CD4-positive, CD25-positive, alpha-beta regulatory T cell (primary cell): ENCODE results near the gene RASL11B. TPM values are rescaled to one million over a fixed set of nuclear protein-coding genes. Genes with fewer than 3 reads are reported as not detected.
A peak's percentile ranks its signal among the peaks of the same experiment; 100 is the strongest.

ENCODE experiments used
- ATAC-seq, 2 donors: fragments of 150-1000 bp; cut with Tn5 transposase; one replicate each; pipeline ENCODE4 v1.10.0; 2021; ENCODE audit warnings: low read depth in 2 of 2, moderate number of reproducible peaks in 2 of 2, moderate library complexity in 1 of 2
- DNase-seq, 3 donors: peaks; one replicate each; pipeline versions ENCODE4 v3.0.0 to v3.0.0-alpha.2; 2012 to 2022; ENCODE audit warnings: mixed read lengths in 1 of 3
- H3K27ac ChIP-seq: one replicate; pipeline ENCODE4 v1.7.0; 2013; ENCODE audit warnings: mild to moderate bottlenecking, low read length; ENCODE audit not compliant: insufficient read depth, poor library complexity, severe bottlenecking
- H3K27me3 ChIP-seq: one replicate; pipeline ENCODE4 v1.7.0; 2013; ENCODE audit warnings: low read length; ENCODE audit not compliant: control insufficient read depth, insufficient read depth
- H3K36me3 ChIP-seq: one replicate; pipeline ENCODE4 v1.7.0; 2013; ENCODE audit warnings: mild to moderate bottlenecking, low read length, moderate library complexity; ENCODE audit not compliant: control insufficient read depth, insufficient read depth
- H3K4me1 ChIP-seq: 2 replicates; pipeline ENCODE4 v1.7.0; 2013; ENCODE audit warnings: mild to moderate bottlenecking, low read length; ENCODE audit not compliant: insufficient read depth, control insufficient read depth, poor library complexity, severe bottlenecking
- H3K4me3 ChIP-seq: one replicate; pipeline ENCODE4 v1.7.0; 2013; ENCODE audit warnings: low read depth, mild to moderate bottlenecking, low read length, moderate library complexity
- H3K9me3 ChIP-seq, 2 experiments: 1 replicate in 1 of 2; 2 replicates in 1 of 2; pipeline ENCODE4 v1.7.0; 2013; ENCODE audit warnings: low read length in 2 of 2, mild to moderate bottlenecking in 1 of 2, moderate library complexity in 1 of 2; ENCODE audit not compliant: control insufficient read depth in 2 of 2
- H3K27ac Mint-ChIP-seq, 3 donors: one replicate each; pipeline ENCODE4 v1.8.0; 2020 to 2022; ENCODE audit warnings: mild to moderate bottlenecking in 3 of 3, mixed read lengths in 3 of 3, moderate library complexity in 2 of 3
- H3K27me3 Mint-ChIP-seq: one replicate; pipeline ENCODE4 v1.8.0; 2022; ENCODE audit warnings: mild to moderate bottlenecking, mixed read lengths
- H3K36me3 Mint-ChIP-seq: one replicate; pipeline ENCODE4 v1.8.0; 2020; ENCODE audit warnings: mixed read lengths
- H3K4me1 Mint-ChIP-seq, 4 donors: one replicate each; pipeline ENCODE4 v1.8.0; 2020 to 2022; ENCODE audit warnings: mixed read lengths in 4 of 4, mild to moderate bottlenecking in 1 of 4
- H3K4me3 Mint-ChIP-seq, 4 donors: one replicate each; pipeline ENCODE4 v1.8.0; 2020 to 2022; ENCODE audit warnings: mild to moderate bottlenecking in 4 of 4, mixed read lengths in 4 of 4, moderate library complexity in 3 of 4
- H3K9me3 Mint-ChIP-seq, 7 donors: one replicate each; pipeline ENCODE4 v1.8.0; 2020 to 2022; ENCODE audit warnings: mixed read lengths in 7 of 7, mild to moderate bottlenecking in 3 of 7, moderate library complexity in 2 of 7
- polyA plus RNA-seq, 4 donors: library from polyadenylated mRNA; unstranded; fragments of 300-500 nt; fragmentation: Illumina TruSeq; gene quantifications; one replicate each; pipeline ENCODE4 v1.2.3, GENCODE V29; 2021
- total RNA-seq: library from RNA; stranded (reverse); gene quantifications from one replicate; pipeline ENCODE4 v1.2.3, GENCODE V29; 2022

RASL11B gene
- total and polyA plus RNA-seq, 5 donors from 2014 or later = 0.22 to 0.30 TPM; not detected in 3

- Mint-ChIP-seq H3K27me3 (no peaks in the 10 kb centered on the region), H3K4me1 (no peaks in the 10 kb centered on the region), H3K9me3 (peaks cover 0 to 4% (median 0%) of the 10 kb centered on the region in 7 donors), H3K36me3 (peaks cover 40% of the 10 kb centered on the region), H3K27ac (no peak overlapping the region), H3K4me3 (no peak overlapping the region)
- H3K9me3 ChIP-seq = no peaks in the 10 kb centered on the region
- no peak overlapping the region for H3K27ac ChIP-seq
- no peak for ATAC-seq
- no peaks in the 10 kb centered on the region for H3K27me3 ChIP-seq
- no peak for DNase-seq
- no peaks in the 10 kb centered on the region for H3K36me3 ChIP-seq
- no peak overlapping the region for H3K4me3 ChIP-seq
- no peaks in the 10 kb centered on the region for H3K4me1 ChIP-seq
Measured at GRCh38 chr4:52890521-52890791, 28.3 kb downstream of the RASL11B start.

GRCh38 chr4:52891743-52892142 lies 29.6 kb downstream of the RASL11B start:
- ATAC-seq = no peak
- Histone ChIP-seq H3K4me3 (no peak overlapping the region), H3K9me3 (no peaks in the 10 kb centered on the region), H3K36me3 (no peaks in the 10 kb centered on the region), H3K4me1 (no peaks in the 10 kb centered on the region), H3K27me3 (no peaks in the 10 kb centered on the region), H3K27ac (no peak overlapping the region)
- DNase-seq = no peak
- peaks cover 0 to 7% (median under 1%) of the 10 kb centered on the region in 7 donors for H3K9me3 Mint-ChIP-seq
- H3K4me1 Mint-ChIP-seq = no peaks in the 10 kb centered on the region
- H3K36me3 Mint-ChIP-seq = peaks cover 30% of the 10 kb centered on the region
- no peaks in the 10 kb centered on the region for H3K27me3 Mint-ChIP-seq
- no peak overlapping the region for H3K4me3 Mint-ChIP-seq
- H3K27ac Mint-ChIP-seq = no peak overlapping the region

GRCh38 chr4:52892880-52893279 lies 30.8 kb downstream of the RASL11B start:
- Mint-ChIP-seq H3K4me3 (no peak overlapping the region), H3K27me3 (no peaks in the 10 kb centered on the region), H3K9me3 (peaks cover 0 to 5% (median 2%) of the 10 kb centered on the region in 7 donors), H3K4me1 (no peaks in the 10 kb centered on the region), H3K36me3 (peaks cover 28% of the 10 kb centered on the region), H3K27ac (no peak overlapping the region)
- Histone ChIP-seq H3K36me3 (no peaks in the 10 kb centered on the region), H3K4me3 (no peak overlapping the region), H3K4me1 (no peaks in the 10 kb centered on the region), H3K9me3 (no peaks in the 10 kb centered on the region), H3K27ac (no peak overlapping the region), H3K27me3 (no peaks in the 10 kb centered on the region)
- ATAC-seq (no peak), DNase-seq (no peak)

GRCh38 chr4:52894443-52894842 lies 32.3 kb downstream of the RASL11B start:
- ATAC-seq (no peak), DNase-seq (peak in 1 of 3 donors; percentile 9)
- no peaks in the 10 kb centered on the region for H3K27me3 Mint-ChIP-seq

GRCh38 chr4:52903273-52903672 lies 41.2 kb downstream of the RASL11B start:
- no peaks in the 10 kb centered on the region for H3K27me3 Mint-ChIP-seq
- H3K36me3 ChIP-seq = peaks cover 6% of the 10 kb centered on the region
- peaks cover 44% of the 10 kb centered on the region for H3K36me3 Mint-ChIP-seq
- H3K4me3 Mint-ChIP-seq = no peak overlapping the region
- H3K9me3 Mint-ChIP-seq = peaks cover 0 to 2% (median 0%) of the 10 kb centered on the region in 7 donors
- H3K9me3 ChIP-seq = no peaks in the 10 kb centered on the region
- no peaks in the 10 kb centered on the region for H3K4me1 ChIP-seq
- H3K27ac ChIP-seq = no peak overlapping the region
- no peaks in the 10 kb centered on the region for H3K4me1 Mint-ChIP-seq
- H3K27me3 ChIP-seq = no peaks in the 10 kb centered on the region
- ATAC-seq (no peak), DNase-seq (no peak)
- H3K27ac Mint-ChIP-seq = no peak overlapping the region
- no peak overlapping the region for H3K4me3 ChIP-seq

More at GRCh38 chr4:52894443-52894842, 32.3 kb downstream of the RASL11B start:
- H3K4me1 ChIP-seq = no peaks in the 10 kb centered on the region
- no peaks in the 10 kb centered on the region for H3K9me3 ChIP-seq
- H3K27ac ChIP-seq = no peak overlapping the region
- H3K4me3 Mint-ChIP-seq = no peak overlapping the region
- H3K36me3 Mint-ChIP-seq = peaks cover 22% of the 10 kb centered on the region
- no peaks in the 10 kb centered on the region for H3K4me1 Mint-ChIP-seq
- H3K27me3 ChIP-seq = no peaks in the 10 kb centered on the region
- peaks cover 0 to 7% (median 2%) of the 10 kb centered on the region in 7 donors for H3K9me3 Mint-ChIP-seq
- H3K36me3 ChIP-seq = no peaks in the 10 kb centered on the region
- no peak overlapping the region for H3K4me3 ChIP-seq
- H3K27ac Mint-ChIP-seq = no peak overlapping the region

- H3K4me3 Mint-ChIP-seq = no peak overlapping the region
- no peaks in the 10 kb centered on the region for H3K9me3 ChIP-seq
- no peak overlapping the region for H3K27ac Mint-ChIP-seq
- no peaks in the 10 kb centered on the region for H3K4me1 ChIP-seq
- DNase-seq (no peak), ATAC-seq (no peak)
- no peak overlapping the region for H3K27ac ChIP-seq
- H3K36me3 ChIP-seq = peaks cover 6% of the 10 kb centered on the region
- peaks cover 0 to 2% (median 0%) of the 10 kb centered on the region in 7 donors for H3K9me3 Mint-ChIP-seq
- H3K27me3 ChIP-seq = no peaks in the 10 kb centered on the region
- no peaks in the 10 kb centered on the region for H3K27me3 Mint-ChIP-seq
- H3K36me3 Mint-ChIP-seq = peaks cover 48% of the 10 kb centered on the region
- H3K4me3 ChIP-seq = no peak overlapping the region
- no peaks in the 10 kb centered on the region for H3K4me1 Mint-ChIP-seq
Measured at GRCh38 chr4:52904421-52904820, 42.3 kb downstream of the RASL11B start.

- H3K36me3 Mint-ChIP-seq = peaks cover 40% of the 10 kb centered on the region
- H3K27me3 Mint-ChIP-seq = no peaks in the 10 kb centered on the region
- no peaks in the 10 kb centered on the region for H3K9me3 Mint-ChIP-seq
Measured at GRCh38 chr4:52907510-52907909, 45.4 kb downstream of the RASL11B start.

GRCh38 chr4:52910115-52910514 lies 48.0 kb downstream of the RASL11B start:
- Histone ChIP-seq H3K9me3 (no peaks in the 10 kb centered on the region), H3K27me3 (no peaks in the 10 kb centered on the region)
- no peaks in the 10 kb centered on the region for H3K27me3 Mint-ChIP-seq

More at GRCh38 chr4:52907510-52907909, 45.4 kb downstream of the RASL11B start:
- DNase-seq (no peak), ATAC-seq (no peak)
- H3K4me3 Mint-ChIP-seq = no peak overlapping the region
- H3K27ac Mint-ChIP-seq = no peak overlapping the region
- H3K4me1 Mint-ChIP-seq = peaks cover 0 to 12% (median 5%) of the 10 kb centered on the region in 4 donors
- Histone ChIP-seq H3K27ac (no peak overlapping the region), H3K9me3 (no peaks in the 10 kb centered on the region), H3K4me1 (no peaks in the 10 kb centered on the region), H3K36me3 (peaks cover 3% of the 10 kb centered on the region), H3K4me3 (no peak overlapping the region), H3K27me3 (no peaks in the 10 kb centered on the region)

More at GRCh38 chr4:52910115-52910514, 48.0 kb downstream of the RASL11B start:
- Histone ChIP-seq H3K27ac (no peak overlapping the region), H3K4me3 (no peak overlapping the region), H3K36me3 (peaks cover 2% of the 10 kb centered on the region), H3K4me1 (no peaks in the 10 kb centered on the region)
- no peak for ATAC-seq
- Mint-ChIP-seq H3K36me3 (peaks cover 23% of the 10 kb centered on the region), H3K4me3 (no peak overlapping the region), H3K9me3 (no peaks in the 10 kb centered on the region), H3K27ac (no peak overlapping the region), H3K4me1 (peaks cover 0 to 12% (median 8%) of the 10 kb centered on the region in 4 donors)
- no peak for DNase-seq
